PC-9 (cell line): ENCODE results near the gene TCAIM. TPM values are rescaled to one million over a fixed set of nuclear protein-coding genes. Genes with fewer than 3 reads are reported as not detected.

Experiments
- BruUV-seq: library from RNA; stranded (reverse); fragments of 400-500 nt; replicated peaks from 2 replicates; lab custom pipeline; 2021; lab: Mats Ljungman, UMichigan
- CTCF ChIA-PET: fragments of 300-600 bp; sonication (Branson Sonifier 250); formaldehyde crosslinking; loops from one replicate; lab custom pipeline; 2022; ENCODE audit warnings: antibody characterized with exemption; lab: Charles Lee
- POLR2A ChIA-PET: fragments of 300-600 bp; sonication (Branson Sonifier 250); formaldehyde crosslinking; loops from one replicate; lab custom pipeline; 2022; ENCODE audit warnings: antibody characterized with exemption; ENCODE audit not compliant: unreplicated experiment; lab: Charles Lee
- DNase-seq, 2 experiments: peaks; one replicate each; pipeline versions ENCODE4 v3.0.0 to v3.0.0-alpha.2; 2015 to 2022; ENCODE audit warnings: mixed read lengths in 1 of 2
- H2AFZ ChIP-seq: fragments of 200-600 bp; sonication (generic); 2 replicates; pipeline ENCODE4 v1.8.1; 2017; ENCODE audit warnings: antibody characterized with exemption
- H3F3A ChIP-seq: fragments of 200-600 bp; sonication (generic); 2 replicates; pipeline ENCODE4 v1.8.1; 2017; ENCODE audit warnings: antibody characterized with exemption, mild to moderate bottlenecking, low read depth; ENCODE audit not compliant: insufficient read depth
- H3K27ac ChIP-seq: fragments of 200-600 bp; sonication (generic); 2 replicates; pipeline ENCODE4 v1.6.1; 2016; ENCODE audit warnings: mixed run types
- H3K27me3 ChIP-seq: fragments of 200-600 bp; sonication (generic); 2 replicates; pipeline ENCODE4 v1.6.1; 2016; ENCODE audit warnings: low read depth, mixed run types; ENCODE audit not compliant: insufficient read depth
- H3K36me3 ChIP-seq: fragments of 200-600 bp; sonication (generic); 2 replicates; pipeline ENCODE4 v1.6.1; 2016; ENCODE audit warnings: low read depth, mixed run types
- H3K4me1 ChIP-seq: fragments of 200-600 bp; sonication (generic); replicated peaks from 2 replicates; pipeline ENCODE4 v1.6.1; 2016; ENCODE audit warnings: mixed run types; ENCODE audit not compliant: insufficient read depth
- H3K4me2 ChIP-seq: fragments of 200-600 bp; sonication (generic); 2 replicates; pipeline ENCODE4 v1.6.1; 2017; ENCODE audit warnings: mixed run types
- H3K4me3 ChIP-seq: fragments of 200-600 bp; sonication (generic); 2 replicates; pipeline ENCODE4 v1.6.1; 2016; ENCODE audit warnings: mixed run types
- H3K79me2 ChIP-seq: fragments of 200-600 bp; sonication (generic); 2 replicates; pipeline ENCODE4 v1.6.1; 2017; ENCODE audit warnings: low read depth, mixed run types
- H3K9me2 ChIP-seq: fragments of 200-600 bp; sonication (generic); 2 replicates; pipeline ENCODE4 v1.8.1; 2017; ENCODE audit warnings: mild to moderate bottlenecking; ENCODE audit not compliant: insufficient read depth
- H3K9me3 ChIP-seq: fragments of 200-600 bp; sonication (generic); 2 replicates; pipeline ENCODE4 v1.8.1; 2016; ENCODE audit warnings: low read depth; ENCODE audit not compliant: insufficient read depth
- H4K20me1 ChIP-seq: fragments of 200-600 bp; sonication (generic); 2 replicates; pipeline ENCODE4 v1.8.1; 2017; ENCODE audit not compliant: insufficient read depth
- CTCF ChIP-seq: fragments of 200-600 bp; sonication (generic); conservative IDR thresholded peaks from 2 replicates; pipeline ENCODE4 v1.6.1; 2017; ENCODE audit warnings: mixed run types, antibody characterized with exemption, mild to moderate bottlenecking, moderate library complexity
- EZH2 ChIP-seq: fragments of 200-600 bp; sonication (generic); IDR thresholded peaks from 2 replicates; pipeline ENCODE4 v1.8.0; 2017; ENCODE audit warnings: antibody characterized with exemption, low read depth
- intact Hi-C: fragments of 100-400 bp; cut with micrococcal nuclease; formaldehyde crosslinking; loops from one replicate; pipeline ENCODE4 v1.10.0; 2022; ENCODE audit not compliant: unreplicated experiment
- total RNA-seq: library from RNA; stranded (reverse); gene quantifications from 2 replicates; pipeline ENCODE4 v1.2.3, GENCODE V29; 2021

TCAIM gene
- total RNA-seq, 1 experiment from 2014 or later: 28.3 TPM

GRCh38 chr3:44409640-44410410 lies 71.3 kb downstream of the TCAIM start:
- intact Hi-C loops: no loop called here

GRCh38 chr3:44411031-44411645 lies 72.6 kb downstream of the TCAIM start:
- TF ChIP-seq EZH2: no peak
- intact Hi-C loops: no loop called here

More at GRCh38 chr3:44409640-44410410, 71.3 kb downstream of the TCAIM start:
- H3K79me2 ChIP-seq: no peaks in the 10 kb centered on the region
- TF ChIP-seq EZH2: no peak
- TF ChIP-seq CTCF: no peak
- no peak for DNase-seq
- H3K4me1 ChIP-seq: no peaks in the 10 kb centered on the region
- H3K27ac ChIP-seq: no peak overlapping the region
- H3K9me2 ChIP-seq: no peaks in the 10 kb centered on the region
- H3K36me3 ChIP-seq: no peaks in the 10 kb centered on the region
- BruUV-seq: no TSS peak
- no peaks in the 10 kb centered on the region for H4K20me1 ChIP-seq
- POLR2A ChIA-PET: interaction anchor here (0.5 kb wide), 1 partner anchor 81 kb away, joined by 3 read pairs; no protein-coding TSS in a partner anchor
- CTCF ChIA-PET: interaction anchor here (0.5 kb wide), 1 partner anchor 211 kb away, joined by 3 read pairs; no protein-coding TSS in a partner anchor
- no peaks in the 10 kb centered on the region for H3K27me3 ChIP-seq
- H3F3A ChIP-seq: no peaks in the 10 kb centered on the region
- H2AFZ ChIP-seq: no peak overlapping the region
- no peak overlapping the region for H3K4me2 ChIP-seq
- H3K4me3 ChIP-seq: no peak overlapping the region
- H3K9me3 ChIP-seq: no peaks in the 10 kb centered on the region

GRCh38 chr3:44412365-44412764 lies 73.8 kb downstream of the TCAIM start:
- Histone ChIP-seq H3K9me3 (no peaks in the 10 kb centered on the region), H3K79me2 (no peaks in the 10 kb centered on the region), H3F3A (no peaks in the 10 kb centered on the region), H3K27me3 (no peaks in the 10 kb centered on the region), H3K4me3 (no peak overlapping the region), H4K20me1 (no peaks in the 10 kb centered on the region), H3K27ac (no peak overlapping the region), H3K4me2 (no peak overlapping the region), H3K36me3 (no peaks in the 10 kb centered on the region), H3K4me1 (no peaks in the 10 kb centered on the region), H2AFZ (no peak overlapping the region), H3K9me2 (no peaks in the 10 kb centered on the region)
- DNase-seq: no peak
- TF ChIP-seq EZH2 (no peak), CTCF (no peak)
- intact Hi-C loops: no loop called here
- BruUV-seq: no TSS peak
- POLR2A ChIA-PET: no interaction called here
- CTCF ChIA-PET: no interaction called here

More at GRCh38 chr3:44411031-44411645, 72.6 kb downstream of the TCAIM start:
- Histone ChIP-seq H2AFZ (no peak overlapping the region), H3K9me3 (no peaks in the 10 kb centered on the region), H3K4me3 (no peak overlapping the region), H3K27ac (no peak overlapping the region), H3K4me1 (no peaks in the 10 kb centered on the region), H3K9me2 (no peaks in the 10 kb centered on the region), H3K79me2 (no peaks in the 10 kb centered on the region), H3K4me2 (no peak overlapping the region), H4K20me1 (no peaks in the 10 kb centered on the region), H3K36me3 (no peaks in the 10 kb centered on the region), H3F3A (no peaks in the 10 kb centered on the region), H3K27me3 (no peaks in the 10 kb centered on the region)
- no peak for DNase-seq
- ChIA-PET CTCF (no interaction called here), POLR2A (no interaction called here)
- no TSS peak for BruUV-seq
